ENCODE results near the gene CCM2.

GRCh38 chr7:45118292-45118691, 118.3 kb downstream of the CCM2 start:
- no peak for TF ChIP-seq EP300 (IDR thresholded peaks at IDR 0.05)
- TF ChIP-seq, protein P1, sequence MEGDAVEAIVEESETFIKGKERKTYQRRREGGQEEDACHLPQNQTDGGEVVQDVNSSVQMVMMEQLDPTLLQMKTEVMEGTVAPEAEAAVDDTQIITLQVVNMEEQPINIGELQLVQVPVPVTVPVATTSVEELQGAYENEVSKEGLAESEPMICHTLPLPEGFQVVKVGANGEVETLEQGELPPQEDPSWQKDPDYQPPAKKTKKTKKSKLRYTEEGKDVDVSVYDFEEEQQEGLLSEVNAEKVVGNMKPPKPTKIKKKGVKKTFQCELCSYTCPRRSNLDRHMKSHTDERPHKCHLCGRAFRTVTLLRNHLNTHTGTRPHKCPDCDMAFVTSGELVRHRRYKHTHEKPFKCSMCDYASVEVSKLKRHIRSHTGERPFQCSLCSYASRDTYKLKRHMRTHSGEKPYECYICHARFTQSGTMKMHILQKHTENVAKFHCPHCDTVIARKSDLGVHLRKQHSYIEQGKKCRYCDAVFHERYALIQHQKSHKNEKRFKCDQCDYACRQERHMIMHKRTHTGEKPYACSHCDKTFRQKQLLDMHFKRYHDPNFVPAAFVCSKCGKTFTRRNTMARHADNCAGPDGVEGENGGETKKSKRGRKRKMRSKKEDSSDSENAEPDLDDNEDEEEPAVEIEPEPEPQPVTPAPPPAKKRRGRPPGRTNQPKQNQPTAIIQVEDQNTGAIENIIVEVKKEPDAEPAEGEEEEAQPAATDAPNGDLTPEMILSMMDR (IDR thresholded peaks at IDR 0.05): no peak

All from ovary (tissue), 3 donors.